ENCODE results near the gene LTBP1. TPM values are rescaled to one million over a fixed set of nuclear protein-coding genes. Genes with fewer than 3 reads are reported as not detected.
"Not testable (repeated sequence)": the region's sequence is repeated elsewhere in the genome, so short reads cannot be mapped to it uniquely, and the experiment has no call there.

The LTBP1 gene
- total RNA-seq, 3 donors from 2014 or later (not counting 1 experiment from before 2014, with no cell fraction given), result 1.7 to 4.7 (median 3.5) TPM

- intact Hi-C loops (cut with micrococcal nuclease), result no loop called here
- Histone ChIP-seq H3K27ac (ENCODE audit: low read length) (no peak overlapping the region), H3K9me3 (ENCODE audit: control insufficient read depth, insufficient read depth, low read length) (no peaks in the 10 kb centered on the region), H3K27me3 (ENCODE audit: control insufficient read depth, insufficient read depth, low read length) (no peaks in the 10 kb centered on the region), H3K4me1 (ENCODE audit: control insufficient read depth, insufficient read depth, low read length) (no peaks in the 10 kb centered on the region), H3K4me3 (ENCODE audit: low read length) (no peak overlapping the region), H3K36me3 (ENCODE audit: control insufficient read depth, insufficient read depth, low read length) (no peaks in the 10 kb centered on the region)
- TF ChIP-seq CTCF (IDR thresholded peaks at IDR 0.05), result no peak
- no peak overlapping the region for H3K4me3 Mint-ChIP-seq
- WGBS (ENCODE audit: insufficient coverage), result 90% methylated on average over 6 of the region's 6 CpGs
- no peaks in the 10 kb centered on the region for H3K36me3 Mint-ChIP-seq
- no peak overlapping the region for H3K27ac Mint-ChIP-seq
- ATAC-seq, result no peak
- no peak for DNase-seq
- H3K4me1 Mint-ChIP-seq, result no peaks in the 10 kb centered on the region
- H3K9me3 Mint-ChIP-seq, result peaks cover 5% of the 10 kb centered on the region in 2 donors
- peaks cover 0 to 9% of the 10 kb centered on the region in 2 donors for H3K27me3 Mint-ChIP-seq (ENCODE audit: low read depth in 2 of 2)
Observed at GRCh38 chr2:32976409-32977063, 29.8 kb downstream of the LTBP1 start.

- Histone ChIP-seq H3K36me3 (ENCODE audit: control insufficient read depth, insufficient read depth, low read length) (no peaks in the 10 kb centered on the region), H3K27ac (ENCODE audit: low read length) (no peak overlapping the region), H3K4me3 (ENCODE audit: low read length) (no peak overlapping the region), H3K9me3 (ENCODE audit: control insufficient read depth, insufficient read depth, low read length) (no peaks in the 10 kb centered on the region), H3K4me1 (ENCODE audit: control insufficient read depth, insufficient read depth, low read length) (no peaks in the 10 kb centered on the region), H3K27me3 (ENCODE audit: control insufficient read depth, insufficient read depth, low read length) (no peaks in the 10 kb centered on the region)
- Mint-ChIP-seq H3K36me3 (no peaks in the 10 kb centered on the region), H3K9me3 (peaks cover 5% of the 10 kb centered on the region in 2 donors), H3K27ac (no peak overlapping the region), H3K4me3 (no peak overlapping the region), H3K27me3 (ENCODE audit: low read depth in 2 of 2) (peaks cover 0 to 11% of the 10 kb centered on the region in 2 donors), H3K4me1 (no peaks in the 10 kb centered on the region)
- DNase-seq, result no peak
- TF ChIP-seq CTCF (IDR thresholded peaks at IDR 0.05), result no peak
- intact Hi-C loops (cut with micrococcal nuclease), result no loop called here
- 88% methylated on average over 6 of the region's 6 CpGs for WGBS (ENCODE audit: insufficient coverage)
- no peak for ATAC-seq
Observed at GRCh38 chr2:32977228-32977758, 30.5 kb downstream of the LTBP1 start.

- no peak overlapping the region for H3K27ac ChIP-seq (ENCODE audit: low read length)
- WGBS (ENCODE audit: insufficient coverage), result 87% methylated on average over 3 of the region's 4 CpGs
- no peaks in the 10 kb centered on the region for H3K9me3 ChIP-seq (ENCODE audit: control insufficient read depth, insufficient read depth, low read length)
- H3K27ac Mint-ChIP-seq, result no peak overlapping the region
- H3K36me3 ChIP-seq (ENCODE audit: control insufficient read depth, insufficient read depth, low read length), result no peaks in the 10 kb centered on the region
- ATAC-seq (no peak), DNase-seq (no peak)
- no peaks in the 10 kb centered on the region for H3K9me3 Mint-ChIP-seq
- H3K4me1 ChIP-seq (ENCODE audit: control insufficient read depth, insufficient read depth, low read length), result no peaks in the 10 kb centered on the region
- peaks cover 9 to 11% of the 10 kb centered on the region in 2 donors for H3K27me3 Mint-ChIP-seq (ENCODE audit: low read depth in 2 of 2)
- H3K4me3 Mint-ChIP-seq, result no peak overlapping the region
- no peak for TF ChIP-seq CTCF (IDR thresholded peaks at IDR 0.05)
- H3K4me1 Mint-ChIP-seq, result no peaks in the 10 kb centered on the region
- no peaks in the 10 kb centered on the region for H3K27me3 ChIP-seq (ENCODE audit: control insufficient read depth, insufficient read depth, low read length)
- no peak overlapping the region for H3K4me3 ChIP-seq (ENCODE audit: low read length)
- intact Hi-C loops (cut with micrococcal nuclease), result no loop called here
- H3K36me3 Mint-ChIP-seq, result no peaks in the 10 kb centered on the region
Observed at GRCh38 chr2:32981612-32982011, 34.9 kb downstream of the LTBP1 start.

- intact Hi-C loops (cut with micrococcal nuclease); DNase-seq; H3K36me3 Mint-ChIP-seq; H3K9me3 Mint-ChIP-seq; H3K4me3 Mint-ChIP-seq; H3K27ac ChIP-seq (ENCODE audit: low read length); H3K4me1 Mint-ChIP-seq; H3K9me3 ChIP-seq (ENCODE audit: control insufficient read depth, insufficient read depth, low read length); H3K27ac Mint-ChIP-seq; ATAC-seq; H3K4me1 ChIP-seq (ENCODE audit: control insufficient read depth, insufficient read depth, low read length); H3K27me3 ChIP-seq (ENCODE audit: control insufficient read depth, insufficient read depth, low read length); H3K36me3 ChIP-seq (ENCODE audit: control insufficient read depth, insufficient read depth, low read length); H3K4me3 ChIP-seq (ENCODE audit: low read length): not testable (repeated sequence)
- peaks cover 12 to 16% of the 10 kb centered on the region in 2 donors for H3K27me3 Mint-ChIP-seq (ENCODE audit: low read depth in 2 of 2)
- 91% methylated on average over 5 of the region's 5 CpGs for WGBS (ENCODE audit: insufficient coverage)
Observed at GRCh38 chr2:32983193-32983924, 36.6 kb downstream of the LTBP1 start.

Measured in natural killer cell (primary cell).